Uterus (tissue), 4 donors: ENCODE results near the gene PPARGC1A. TPM values are rescaled to one million over a fixed set of nuclear protein-coding genes. Genes with fewer than 3 reads are reported as not detected.

Experiments
- DNase-seq, 2 donors: peaks; one replicate each; pipeline ENCODE4 v3.0.0-alpha.2; 2019 to 2020
- H3K27ac ChIP-seq, 2 donors: fragments of 200-600 bp; sonication (generic); 1 replicate in 1 of 2; 2 replicates in 1 of 2; pipeline ENCODE4 v1.5.1; 2016 to 2018
- H3K27me3 ChIP-seq, 2 donors: fragments of 200-600 bp; sonication (generic); one replicate each; pipeline ENCODE4 v1.5.1; 2018 to 2019; ENCODE audit warnings: control low read depth in 1 of 2
- H3K36me3 ChIP-seq, 2 donors: fragments of 200-600 bp; sonication (generic); one replicate each; pipeline ENCODE4 v1.5.1; 2019; ENCODE audit warnings: control low read depth in 1 of 2
- H3K4me1 ChIP-seq, 2 donors: fragments of 200-600 bp; sonication (generic); one replicate each; pipeline ENCODE4 v1.5.1; 2018 to 2019; ENCODE audit warnings: control low read depth in 1 of 2
- H3K4me3 ChIP-seq, 2 donors: fragments of 200-600 bp; sonication (generic); 1 replicate in 1 of 2; 2 replicates in 1 of 2; pipeline ENCODE4 v1.5.1; 2018 to 2019; ENCODE audit warnings: mild to moderate bottlenecking in 1 of 2
- H3K9me3 ChIP-seq, 2 donors: fragments of 200-600 bp; sonication (generic); one replicate each; pipeline ENCODE4 v1.5.1; 2019; ENCODE audit warnings: control low read depth in 1 of 2
- POLR2A ChIP-seq, 2 donors: fragments of 450-650 bp; IDR thresholded peaks; one replicate each; pipeline ENCODE4 v1.6.1; 2016; ENCODE audit warnings: antibody characterized with exemption in 2 of 2, mild to moderate bottlenecking in 1 of 2, moderate library complexity in 1 of 2
- intact Hi-C: fragments of 100-400 bp; cut with DNase I; formaldehyde crosslinking; loops from one replicate; pipeline ENCODE4 v1.15.1; 2023; ENCODE audit warnings: low total_unique reads
- total RNA-seq, 4 donors: library from RNA; depleted of rRNA in 3 of 4; stranded (reverse); fragments of >200 nt in 3 of 4; gene quantifications; one replicate each; pipeline versions ENCODE4 v1.1.0 to v1.2.4, GENCODE V29; 2014 to 2023
- TF ChIP-seq, protein P1 (sequence below), 4 experiments: fragments of 200-600 bp in 2 of 4; fragments of 450-650 bp in 2 of 4; sonication (generic) in 2 of 4; IDR thresholded peaks; one replicate each; pipeline ENCODE4 v1.5.1; 2016 to 2019; ENCODE audit warnings: antibody characterized with exemption in 4 of 4, mild to moderate bottlenecking in 2 of 4, moderate library complexity in 1 of 4
- donor health status: DM: yes; HTN: yes; CAD: no.

Gene PPARGC1A
- total RNA-seq, 4 donors from 2014 or later = 1.5 to 6.0 (median 3.2) TPM

DNA sequence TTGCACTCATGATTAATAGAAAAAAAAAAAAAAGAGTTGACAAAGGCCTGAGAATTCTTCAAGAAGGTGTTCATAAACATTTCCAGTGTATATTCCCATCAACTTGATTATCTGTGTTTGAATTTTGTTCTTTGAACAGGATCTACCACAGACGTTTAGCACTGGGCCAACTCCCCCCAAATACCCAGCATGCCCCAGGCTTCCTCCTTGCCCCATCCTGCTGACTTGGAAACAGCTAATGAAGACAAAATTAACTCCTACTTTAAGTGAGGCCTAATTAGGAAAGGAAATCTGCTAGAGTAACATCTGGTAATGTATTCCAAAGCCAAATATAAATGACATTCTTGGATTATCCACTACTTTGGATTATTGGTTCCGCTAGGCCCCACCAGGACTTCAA, 52.5 kb downstream of the PPARGC1A start:
- no peak for DNase-seq
- no peak overlapping the region for H3K27ac ChIP-seq
- H3K4me3 ChIP-seq = no peak overlapping the region
- H3K4me1 ChIP-seq = no peaks in the 10 kb centered on the region
- H3K36me3 ChIP-seq = no peaks in the 10 kb centered on the region
- intact Hi-C loops = no loop called here
- H3K27me3 ChIP-seq = no peaks in the 10 kb centered on the region
- no peaks in the 10 kb centered on the region for H3K9me3 ChIP-seq
- TF ChIP-seq POLR2A (IDR thresholded peaks at IDR 0.05) = no peak
- TF ChIP-seq, protein P1, sequence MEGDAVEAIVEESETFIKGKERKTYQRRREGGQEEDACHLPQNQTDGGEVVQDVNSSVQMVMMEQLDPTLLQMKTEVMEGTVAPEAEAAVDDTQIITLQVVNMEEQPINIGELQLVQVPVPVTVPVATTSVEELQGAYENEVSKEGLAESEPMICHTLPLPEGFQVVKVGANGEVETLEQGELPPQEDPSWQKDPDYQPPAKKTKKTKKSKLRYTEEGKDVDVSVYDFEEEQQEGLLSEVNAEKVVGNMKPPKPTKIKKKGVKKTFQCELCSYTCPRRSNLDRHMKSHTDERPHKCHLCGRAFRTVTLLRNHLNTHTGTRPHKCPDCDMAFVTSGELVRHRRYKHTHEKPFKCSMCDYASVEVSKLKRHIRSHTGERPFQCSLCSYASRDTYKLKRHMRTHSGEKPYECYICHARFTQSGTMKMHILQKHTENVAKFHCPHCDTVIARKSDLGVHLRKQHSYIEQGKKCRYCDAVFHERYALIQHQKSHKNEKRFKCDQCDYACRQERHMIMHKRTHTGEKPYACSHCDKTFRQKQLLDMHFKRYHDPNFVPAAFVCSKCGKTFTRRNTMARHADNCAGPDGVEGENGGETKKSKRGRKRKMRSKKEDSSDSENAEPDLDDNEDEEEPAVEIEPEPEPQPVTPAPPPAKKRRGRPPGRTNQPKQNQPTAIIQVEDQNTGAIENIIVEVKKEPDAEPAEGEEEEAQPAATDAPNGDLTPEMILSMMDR (IDR thresholded peaks at IDR 0.05) = no peak

DNA sequence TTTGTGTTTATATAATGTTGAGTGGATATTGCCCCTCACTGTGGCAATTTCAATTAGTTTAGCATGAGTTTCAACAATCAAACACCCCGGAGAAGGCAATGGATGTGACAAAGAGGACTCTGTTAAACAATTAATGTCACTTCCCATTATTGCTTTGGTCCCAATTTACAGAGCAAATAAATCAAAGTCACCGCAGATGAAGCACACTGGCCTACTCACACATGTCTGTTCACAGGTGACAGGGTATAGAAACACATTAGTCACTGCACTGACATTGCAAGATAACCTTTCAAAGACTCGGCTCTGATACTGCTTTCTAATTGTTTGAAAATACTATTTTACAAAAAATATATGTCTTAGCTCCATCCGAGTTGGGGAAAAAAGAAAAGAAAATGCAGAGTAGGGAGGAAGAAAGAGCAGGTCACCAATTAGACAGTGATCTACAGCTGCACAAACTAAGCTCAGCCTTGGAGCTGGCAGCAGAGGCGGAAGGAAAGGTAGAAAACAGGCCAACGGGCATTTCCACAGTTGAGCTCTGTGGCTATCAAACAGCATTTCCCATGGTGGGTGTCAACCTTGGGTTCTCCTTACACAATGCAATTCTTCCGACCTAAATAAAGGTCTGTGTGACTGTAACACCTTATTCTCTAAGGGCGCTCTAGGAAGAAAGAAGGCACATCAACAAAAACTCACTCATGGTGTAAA, 53.9 kb downstream of the PPARGC1A start:
- Histone ChIP-seq H3K4me1 (no peaks in the 10 kb centered on the region), H3K27me3 (no peaks in the 10 kb centered on the region), H3K36me3 (no peaks in the 10 kb centered on the region), H3K4me3 (no peak overlapping the region), H3K9me3 (no peaks in the 10 kb centered on the region), H3K27ac (no peak overlapping the region)
- intact Hi-C loops = no loop called here
- DNase-seq = no peak
- no peak for TF ChIP-seq POLR2A (IDR thresholded peaks at IDR 0.05)
- TF ChIP-seq, protein P1 (IDR thresholded peaks at IDR 0.05) = no peak

DNA sequence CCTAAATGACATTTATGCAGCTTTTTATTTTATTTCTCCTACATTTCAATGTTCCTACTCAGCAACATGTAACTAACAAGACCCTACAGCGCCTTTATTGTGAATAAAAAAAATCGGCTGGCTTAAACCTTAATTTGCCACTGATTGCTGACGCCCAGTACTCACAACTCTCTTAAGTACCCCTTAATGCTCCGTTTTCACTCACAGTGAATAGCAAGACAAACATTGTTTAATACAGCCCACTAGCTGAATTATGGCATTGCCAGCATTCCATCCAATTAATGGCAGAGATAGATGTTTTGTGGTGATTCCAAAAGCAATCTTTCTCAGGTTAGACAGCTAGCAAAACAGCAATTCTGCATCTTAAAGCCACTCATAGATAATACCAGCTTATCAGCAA, 61.1 kb downstream of the PPARGC1A start:
- Histone ChIP-seq H3K36me3 (no peaks in the 10 kb centered on the region), H3K27ac (no peak overlapping the region), H3K9me3 (no peaks in the 10 kb centered on the region), H3K27me3 (no peaks in the 10 kb centered on the region), H3K4me1 (no peaks in the 10 kb centered on the region), H3K4me3 (no peak overlapping the region)
- intact Hi-C loops = no loop called here
- no peak for TF ChIP-seq POLR2A (IDR thresholded peaks at IDR 0.05)
- no peak for DNase-seq

DNA sequence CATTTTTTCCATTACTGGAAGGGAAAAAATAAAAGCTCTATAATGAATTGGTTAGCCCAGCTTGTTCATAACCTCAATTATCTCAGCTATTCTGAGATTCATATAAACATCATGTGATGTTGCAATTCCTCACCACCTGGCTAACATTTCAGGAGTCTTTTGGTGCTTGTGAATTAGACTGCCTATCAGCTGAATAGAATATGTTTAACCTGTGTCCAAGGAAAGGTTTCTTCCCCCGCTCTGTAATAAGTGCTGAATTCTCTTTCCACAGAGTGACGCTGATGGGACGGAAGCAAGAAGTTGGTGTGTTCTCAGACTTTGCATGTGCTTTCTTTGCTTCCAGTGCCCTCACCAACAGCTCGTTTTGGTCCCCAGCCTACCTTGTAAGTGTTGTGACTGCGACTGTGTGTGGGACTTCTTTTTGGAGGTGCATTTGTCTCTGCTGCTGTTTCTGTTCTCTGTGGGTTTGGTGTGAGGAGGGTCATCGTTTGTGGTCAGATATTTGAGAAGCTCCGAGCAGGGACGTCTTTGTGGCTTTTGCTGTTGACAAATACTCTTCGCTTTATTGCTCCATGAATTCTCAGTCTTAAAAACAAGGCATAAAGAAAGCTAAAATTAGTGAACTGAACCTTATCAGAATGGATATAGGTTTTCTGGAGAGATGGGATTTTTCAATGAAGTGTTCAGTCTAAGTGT, 61.7 kb downstream of the PPARGC1A start:
- no peaks in the 10 kb centered on the region for H3K27me3 ChIP-seq
- no peak overlapping the region for H3K27ac ChIP-seq
- no peaks in the 10 kb centered on the region for H3K9me3 ChIP-seq
- H3K36me3 ChIP-seq = no peaks in the 10 kb centered on the region
- no peak for DNase-seq
- intact Hi-C loops = no loop called here
- H3K4me3 ChIP-seq = no peak overlapping the region
- no peak for TF ChIP-seq POLR2A (IDR thresholded peaks at IDR 0.05)
- TF ChIP-seq, protein P1 (IDR thresholded peaks at IDR 0.05) = no peak
- no peaks in the 10 kb centered on the region for H3K4me1 ChIP-seq

DNA sequence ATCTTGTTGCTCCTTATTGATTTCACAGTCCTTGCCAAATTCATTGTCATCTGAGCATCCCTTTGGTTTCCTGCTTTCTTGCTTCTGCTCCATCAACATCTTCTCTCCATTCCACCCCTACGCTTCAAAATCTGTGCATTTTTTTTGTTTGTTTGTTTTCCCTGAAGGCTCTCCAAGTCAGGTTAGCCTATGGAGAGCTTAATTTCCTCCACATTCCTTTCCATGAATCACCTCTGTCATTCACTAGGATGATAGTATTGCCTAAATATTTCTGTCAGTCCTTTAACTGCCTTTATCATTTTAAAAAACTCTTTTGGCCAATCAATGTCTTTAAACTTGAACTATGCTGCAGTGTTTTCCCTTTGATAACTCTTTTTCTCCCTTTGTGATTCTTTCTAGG, 67.7 kb downstream of the PPARGC1A start:
- no peak overlapping the region for H3K27ac ChIP-seq
- H3K36me3 ChIP-seq = no peaks in the 10 kb centered on the region
- intact Hi-C loops = no loop called here
- no peaks in the 10 kb centered on the region for H3K4me1 ChIP-seq
- TF ChIP-seq POLR2A (IDR thresholded peaks at IDR 0.05) = no peak
- TF ChIP-seq, protein P1 (IDR thresholded peaks at IDR 0.05) = no peak
- DNase-seq = no peak
- no peaks in the 10 kb centered on the region for H3K9me3 ChIP-seq
- H3K4me3 ChIP-seq = no peak overlapping the region
- H3K27me3 ChIP-seq = no peaks in the 10 kb centered on the region
